ENCODE data around the gene LENG8.

LENG8 gene

DNA sequence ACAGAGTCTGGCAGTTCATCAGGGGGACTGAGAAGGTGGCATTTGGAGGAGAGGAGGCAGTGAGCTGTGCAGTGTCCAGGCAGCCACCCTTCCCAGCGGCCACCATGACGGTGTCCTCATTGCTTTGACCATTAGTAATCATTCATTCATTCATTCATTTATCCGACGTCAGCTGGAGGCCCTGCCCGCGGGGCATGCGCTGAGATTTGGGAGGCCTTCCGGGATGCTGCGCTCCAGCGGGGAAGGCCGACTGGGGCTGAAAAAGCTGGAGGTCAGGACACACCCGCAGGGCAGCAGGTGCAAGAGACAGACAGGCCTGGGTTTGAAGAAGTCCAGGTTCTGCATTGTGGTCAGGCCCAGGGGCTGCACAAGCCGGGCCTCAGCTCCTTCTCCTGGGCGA lies 24.8 kb upstream of the LENG8 start:
- DNase-seq (ENCODE audit: low spot score) = no peak

DNA sequence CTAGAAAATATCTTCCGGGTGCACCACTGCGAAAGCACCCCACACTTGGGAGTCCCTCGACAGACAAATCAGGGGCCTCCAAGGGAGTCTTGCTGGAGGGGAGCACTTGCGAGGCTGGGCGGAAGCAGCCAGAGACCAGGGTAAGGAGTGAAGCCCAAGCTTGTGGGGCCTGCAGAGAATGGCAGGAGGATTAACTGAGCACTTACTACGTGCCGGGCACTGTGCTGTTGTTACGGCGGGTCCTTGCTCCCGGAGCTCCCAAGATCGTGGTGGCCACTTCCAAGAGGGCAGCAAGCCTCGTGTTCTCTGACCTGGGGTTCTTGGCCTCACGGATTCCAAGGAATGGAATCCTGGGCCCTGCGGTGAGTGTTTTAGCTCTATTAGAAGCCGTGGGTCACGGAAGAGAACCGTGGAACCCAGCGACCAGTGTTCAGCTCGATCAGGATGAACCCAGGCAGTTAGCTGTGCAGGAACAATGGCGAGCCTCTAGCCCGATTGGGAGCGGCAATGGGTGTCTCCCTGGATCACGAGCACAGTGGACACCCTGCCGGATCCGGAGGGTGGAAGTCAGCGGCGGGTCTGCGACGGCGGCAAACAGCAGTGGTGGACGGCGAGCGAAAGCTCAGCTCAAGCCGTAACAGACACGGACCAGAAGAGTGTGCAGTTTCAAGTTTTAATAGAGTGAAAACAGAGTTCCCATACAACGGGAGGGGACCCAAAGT lies 24.2 kb upstream of the LENG8 start:
- no peak for DNase-seq (ENCODE audit: low spot score)

DNA sequence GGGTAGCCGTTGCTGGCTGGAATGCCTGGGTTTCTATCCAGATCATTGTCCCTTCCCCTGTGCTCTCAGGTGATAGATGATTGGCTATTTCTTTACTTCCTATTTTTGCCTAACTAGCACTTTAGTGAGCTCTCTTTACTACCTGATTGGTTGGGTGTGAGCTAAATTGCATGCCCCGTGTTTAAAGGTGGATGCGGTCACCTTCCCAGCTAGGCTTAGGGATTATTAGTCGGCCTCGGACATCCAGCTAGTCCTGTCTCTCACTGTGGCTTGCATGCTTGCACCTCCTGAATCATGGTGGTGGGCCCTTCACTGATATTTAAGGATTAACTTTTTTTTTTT lies 23.6 kb upstream of the LENG8 start:
- no peak for DNase-seq (ENCODE audit: low spot score)

DNA sequence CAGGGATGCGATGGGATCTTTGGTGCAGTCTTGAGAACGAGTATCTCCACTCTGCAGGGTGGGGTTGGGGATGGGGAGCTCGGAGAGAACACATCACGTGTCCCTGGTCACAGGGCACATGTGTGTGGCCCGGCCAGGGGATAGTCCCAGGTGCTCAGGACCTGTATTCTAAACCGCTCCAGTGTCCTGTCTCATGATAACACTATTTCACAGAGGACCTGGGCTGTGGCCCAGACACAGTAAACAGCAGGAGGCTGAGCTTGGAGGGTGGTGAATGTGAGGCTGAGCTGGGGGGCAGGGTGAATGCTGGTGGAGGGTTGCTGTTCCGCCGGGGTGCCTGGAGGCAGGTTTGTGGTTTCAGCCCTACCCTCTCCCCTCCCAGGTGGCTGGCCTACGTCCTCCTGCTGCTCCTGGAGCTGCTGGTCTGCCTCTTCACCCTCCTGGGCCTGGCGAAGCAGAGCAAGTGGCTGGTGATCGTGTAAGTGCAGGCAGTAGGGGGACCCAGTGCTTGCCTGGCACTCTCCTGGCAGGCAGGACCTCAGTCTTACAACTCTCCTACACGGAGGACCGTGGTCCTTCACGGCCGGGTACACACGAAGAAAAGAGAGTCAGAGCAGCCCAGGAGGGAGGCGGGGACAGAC lies 22.6 kb upstream of the LENG8 start:
- no peak for DNase-seq (ENCODE audit: low spot score)

DNA sequence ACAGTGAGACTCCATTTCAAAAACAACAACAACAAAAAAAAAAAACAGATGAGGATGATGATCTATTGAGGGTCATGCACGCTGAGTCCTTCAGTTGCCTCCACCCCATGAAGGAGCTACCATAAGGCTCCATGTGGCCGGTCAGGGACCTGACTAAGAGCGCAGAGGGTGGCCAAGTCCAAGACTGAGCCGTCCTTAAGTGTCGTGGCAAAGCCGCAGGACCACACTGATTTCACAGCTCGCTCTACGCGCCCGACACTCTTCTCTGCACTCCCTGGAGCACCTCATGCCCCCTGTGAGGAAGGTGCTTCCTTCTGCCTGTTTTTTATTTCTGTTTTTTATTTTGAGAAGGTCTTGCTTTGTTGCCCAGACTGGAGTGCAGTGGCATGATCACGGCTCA lies 21.4 kb upstream of the LENG8 start:
- no peak for DNase-seq (ENCODE audit: low spot score)

DNA sequence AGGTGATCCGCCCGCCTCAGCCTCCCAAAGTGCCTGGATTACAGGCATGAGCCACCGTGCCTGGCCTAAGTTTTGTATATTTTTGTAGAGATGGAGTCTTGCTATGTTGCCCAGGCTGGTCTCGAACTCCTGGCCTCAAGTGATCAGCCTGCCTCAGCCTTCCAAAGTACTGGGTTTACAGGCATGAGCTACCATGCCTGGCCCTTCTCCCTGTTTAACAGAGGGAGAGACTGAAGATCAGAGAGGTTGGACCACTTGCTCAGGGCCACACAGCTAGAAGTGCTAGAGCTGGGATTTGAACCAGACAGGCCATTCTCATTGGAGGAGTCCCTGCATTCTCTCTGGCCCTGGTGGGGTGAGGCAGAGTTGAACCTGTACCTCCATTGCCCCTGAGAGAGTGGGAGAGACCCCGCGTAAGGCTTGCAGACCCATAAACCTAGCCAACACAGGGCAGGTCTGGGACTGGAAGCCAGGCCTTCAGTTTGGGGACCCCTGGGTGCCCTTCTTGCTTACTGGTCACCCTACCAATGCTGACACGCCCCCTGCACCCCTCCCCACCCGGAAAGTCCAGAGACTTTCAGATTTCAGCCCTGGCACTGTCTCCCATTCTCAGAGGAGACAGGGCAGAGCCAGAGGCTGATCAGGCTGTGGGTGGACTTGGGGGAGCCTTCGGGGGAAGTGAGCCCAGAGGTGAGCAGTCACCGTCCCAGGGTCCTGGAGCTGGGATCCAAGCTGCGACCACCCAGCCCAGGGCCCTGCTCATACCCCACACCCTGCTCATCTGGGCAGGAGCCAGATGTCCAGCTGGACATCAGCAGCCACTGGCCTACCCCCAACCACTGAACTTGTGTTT lies 20.4 kb upstream of the LENG8 start:
- no peak for DNase-seq (ENCODE audit: low spot score)

DNA sequence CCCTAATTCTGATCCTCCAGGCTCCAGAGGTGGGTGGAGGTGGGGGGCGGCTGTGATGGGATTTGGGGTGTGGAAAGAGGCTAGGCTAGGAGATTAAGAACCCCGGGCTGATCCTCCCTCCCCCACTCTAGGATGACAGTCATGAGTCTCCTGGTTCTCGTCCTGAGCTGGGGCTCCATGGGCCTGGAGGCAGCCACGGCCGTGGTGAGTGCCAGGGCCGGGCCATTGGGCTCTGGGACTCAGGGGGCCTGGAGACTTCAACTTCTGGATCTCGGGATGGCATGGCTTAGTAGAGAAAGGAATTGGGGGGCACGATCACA lies 19.9 kb upstream of the LENG8 start:
- DNase-seq (ENCODE audit: low spot score) = no peak

DNA sequence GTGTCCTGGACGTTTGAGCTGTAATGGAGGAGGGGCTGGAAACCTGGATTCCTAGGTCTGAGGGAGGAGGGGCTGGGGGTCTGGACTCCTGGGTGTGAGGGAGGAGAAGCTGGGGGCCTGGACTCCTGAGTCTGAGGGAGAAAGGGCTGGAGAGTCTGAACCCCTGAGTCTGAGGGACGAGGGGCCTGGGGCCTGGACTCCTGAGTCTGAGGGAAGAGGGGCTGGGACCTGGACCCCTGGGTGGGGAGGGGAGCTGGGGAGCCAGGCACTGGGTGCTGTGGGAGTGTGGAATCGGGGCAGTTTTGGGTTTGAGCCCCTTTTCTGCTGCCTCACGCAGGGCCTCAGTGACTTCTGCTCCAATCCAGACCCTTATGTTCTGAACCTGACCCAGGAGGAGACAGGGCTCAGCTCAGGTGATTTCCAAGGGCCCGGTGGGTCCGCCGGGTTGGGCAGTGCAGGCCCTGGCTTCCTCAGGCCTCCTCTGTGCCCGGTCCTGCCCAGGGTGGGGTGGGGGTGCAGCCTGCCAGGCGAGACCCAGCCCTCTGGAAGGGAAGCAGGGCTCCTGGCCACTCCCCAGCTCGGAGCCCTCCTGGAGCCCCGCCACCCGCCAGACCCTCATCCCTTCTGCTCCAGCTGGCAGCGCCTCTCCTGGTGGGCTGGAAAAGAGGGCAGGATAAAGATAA lies 19.3 kb upstream of the LENG8 start:
- DNase-seq (ENCODE audit: low spot score) = no peak

DNA sequence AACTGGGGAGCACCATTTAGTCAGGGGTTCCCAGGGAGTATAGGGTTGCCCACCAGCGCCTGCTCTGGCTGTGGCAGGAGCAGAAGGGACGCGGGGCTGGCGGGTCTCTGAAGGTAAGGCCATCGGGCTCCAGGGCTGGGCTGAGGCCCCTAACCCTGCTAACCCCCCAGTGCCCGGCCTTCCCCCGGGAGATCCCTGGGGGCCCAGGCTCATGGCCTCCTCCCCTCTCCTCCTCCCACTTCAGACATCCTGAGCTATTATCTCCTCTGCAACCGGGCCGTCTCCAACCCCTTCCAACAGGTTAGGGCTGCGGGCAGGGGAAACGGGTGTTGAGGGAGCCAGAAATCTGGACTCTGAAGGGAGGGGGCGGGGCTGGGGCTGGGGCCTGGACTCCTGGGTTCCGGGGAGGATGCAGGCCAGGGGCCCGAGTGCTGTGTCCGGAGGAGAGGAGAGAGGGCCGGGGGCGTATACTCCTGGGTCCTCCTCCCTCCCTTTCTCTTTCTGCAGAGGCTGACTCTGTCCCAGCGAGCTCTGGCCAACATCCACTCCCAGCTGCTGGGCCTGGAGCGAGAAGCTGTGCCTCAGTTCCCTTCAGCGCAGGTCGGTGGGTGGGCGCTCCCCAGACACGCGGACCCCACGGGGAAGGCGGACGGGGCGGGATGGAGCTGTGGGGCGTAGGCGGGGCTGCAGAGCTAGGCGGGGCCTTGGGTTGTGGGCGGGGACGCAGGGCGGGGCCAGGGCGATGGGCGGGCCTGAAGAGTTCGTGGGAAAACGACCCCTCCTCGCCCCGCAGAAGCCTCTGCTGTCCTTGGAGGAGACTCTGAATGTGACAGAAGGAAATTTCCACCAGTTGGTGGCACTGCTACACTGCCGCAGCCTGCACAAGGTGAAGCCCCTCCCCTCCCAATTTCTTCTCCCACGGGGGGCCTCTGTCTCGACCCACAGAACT lies 18.4 kb upstream of the LENG8 start:
- DNase-seq (ENCODE audit: low spot score) = peak; percentile 71

DNA sequence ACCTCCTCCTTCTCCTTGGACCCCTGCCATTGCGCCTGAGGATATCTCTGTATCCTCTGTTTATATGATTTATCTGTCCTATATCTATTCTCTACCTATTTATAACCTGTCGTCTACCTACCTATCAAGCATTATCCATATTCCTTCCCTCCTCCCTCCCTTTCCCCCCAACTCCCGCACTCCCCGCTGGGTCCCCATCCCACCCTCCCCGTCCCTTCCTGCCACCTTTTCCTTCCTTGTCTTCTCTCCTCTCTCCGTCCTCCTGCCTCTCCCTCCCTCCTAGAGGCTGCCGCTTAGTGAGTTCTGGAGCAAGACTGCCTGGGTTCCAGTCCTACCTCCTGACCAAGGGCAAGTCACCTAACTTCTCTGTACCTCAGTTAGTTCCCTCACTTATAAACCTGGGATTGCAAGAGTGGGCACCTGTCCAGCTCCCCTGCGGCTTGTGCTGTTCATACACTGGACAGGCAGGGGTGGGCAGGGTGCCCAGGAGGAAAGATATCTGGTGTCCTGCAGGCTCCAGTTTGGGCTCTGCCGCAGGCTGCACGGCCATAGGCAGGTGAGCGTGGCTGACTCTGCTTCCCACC lies 17.7 kb upstream of the LENG8 start:
- DNase-seq (ENCODE audit: low spot score) = peak; percentile 34

DNA sequence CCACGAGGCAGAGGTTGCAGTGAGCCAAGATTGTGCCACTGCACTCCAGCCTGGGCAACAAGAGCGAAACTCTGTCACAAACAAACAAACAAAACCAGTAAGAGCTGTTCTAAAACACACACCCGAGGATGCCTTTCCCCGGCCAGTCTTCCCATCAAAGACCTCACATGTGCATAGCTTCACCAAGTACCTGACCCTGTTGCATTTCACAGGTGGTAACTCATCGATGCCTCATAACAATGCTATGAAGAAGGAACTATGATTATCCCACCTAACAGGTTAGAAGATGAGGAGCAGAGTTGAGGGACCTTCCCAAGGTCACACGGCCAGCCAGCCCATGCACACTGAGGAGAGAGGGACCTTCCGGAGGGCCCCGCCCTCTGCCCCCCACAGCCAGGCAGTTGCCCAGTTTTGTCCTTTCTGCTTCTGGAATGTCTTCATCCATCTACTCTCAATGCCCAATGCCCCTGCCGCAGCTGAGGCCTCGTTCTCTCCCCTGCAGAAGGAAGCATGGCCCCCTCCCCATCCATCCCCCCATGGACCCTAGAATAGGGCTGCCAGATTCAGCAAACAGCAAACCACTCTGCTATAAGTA lies 16.8 kb upstream of the LENG8 start:
- no peak for DNase-seq (ENCODE audit: low spot score)

DNA sequence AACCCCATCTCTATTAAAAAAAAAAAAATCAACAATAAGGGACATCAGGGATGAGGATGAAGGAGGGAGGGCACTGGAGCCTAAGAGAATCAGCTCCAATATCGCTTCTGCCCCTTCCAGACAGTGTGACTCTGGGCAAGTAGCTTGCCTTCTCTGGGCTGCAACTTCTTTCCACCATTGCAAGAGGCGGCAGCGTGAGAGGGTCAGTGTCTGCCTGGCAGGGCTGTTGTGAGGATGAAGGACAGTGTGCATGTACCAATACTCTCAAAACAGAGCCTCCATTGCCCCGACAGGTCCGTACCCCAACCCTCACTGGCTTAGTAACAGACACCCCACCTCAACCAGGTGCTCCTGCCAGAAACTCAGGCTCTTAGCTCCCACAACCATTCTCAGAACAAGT lies 15.3 kb upstream of the LENG8 start:
- no peak for DNase-seq (ENCODE audit: low spot score)

DNA sequence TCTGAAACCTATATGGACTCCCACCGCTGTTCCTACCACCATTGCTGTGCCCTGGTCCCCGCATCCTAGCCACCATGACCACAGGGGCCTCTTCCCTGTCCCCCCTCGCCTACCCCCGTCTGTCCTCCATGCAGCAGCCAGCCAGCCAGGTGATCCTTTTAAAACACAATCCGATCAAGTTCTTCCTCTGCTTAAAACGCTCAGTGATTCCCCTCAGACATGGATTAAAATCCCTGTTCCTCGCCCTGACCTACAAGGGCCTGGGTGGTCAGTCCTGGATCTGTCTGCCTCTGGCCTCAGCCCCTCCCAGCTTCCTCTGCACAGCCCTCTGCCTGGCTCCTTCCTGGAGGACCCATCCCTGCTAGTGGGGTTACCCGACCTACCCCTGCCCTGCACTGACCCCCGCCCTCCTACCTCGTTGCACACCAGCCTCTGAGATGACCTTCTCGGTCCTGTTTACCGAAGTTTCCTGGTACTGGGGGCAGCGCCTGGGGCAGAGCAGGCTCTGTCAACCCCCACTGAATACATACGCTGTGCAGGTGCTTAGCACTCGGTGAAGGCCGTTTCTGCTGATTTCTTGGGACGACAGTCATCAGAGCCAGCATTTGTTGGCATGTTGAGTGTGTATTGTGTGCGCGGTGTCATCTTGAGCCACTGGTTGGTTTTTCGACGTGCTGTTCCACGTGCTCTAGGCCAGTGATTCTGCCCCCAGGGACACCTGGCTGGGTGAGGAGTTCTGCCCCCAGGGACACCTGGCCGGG lies 14.7 kb upstream of the LENG8 start:
- no peak for DNase-seq (ENCODE audit: low spot score)

DNA sequence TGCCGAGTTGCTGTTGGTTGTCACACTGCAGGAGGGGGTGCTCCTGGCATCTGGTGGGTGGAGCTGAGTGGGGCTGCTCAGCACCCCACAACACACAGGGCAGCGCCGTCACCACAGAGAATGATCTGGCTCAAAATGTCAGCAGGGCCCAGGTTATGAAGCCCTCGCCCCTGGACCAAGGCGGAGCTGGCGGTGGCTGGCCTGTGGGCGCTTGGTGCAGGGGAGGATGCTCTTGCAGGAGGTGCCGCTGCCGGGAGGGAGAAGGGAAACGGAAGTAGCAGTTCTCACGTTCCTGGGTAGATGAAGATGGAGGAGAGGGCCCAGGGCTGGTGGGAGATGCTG lies 14.2 kb upstream of the LENG8 start:
- DNase-seq (ENCODE audit: low spot score) = no peak

DNA sequence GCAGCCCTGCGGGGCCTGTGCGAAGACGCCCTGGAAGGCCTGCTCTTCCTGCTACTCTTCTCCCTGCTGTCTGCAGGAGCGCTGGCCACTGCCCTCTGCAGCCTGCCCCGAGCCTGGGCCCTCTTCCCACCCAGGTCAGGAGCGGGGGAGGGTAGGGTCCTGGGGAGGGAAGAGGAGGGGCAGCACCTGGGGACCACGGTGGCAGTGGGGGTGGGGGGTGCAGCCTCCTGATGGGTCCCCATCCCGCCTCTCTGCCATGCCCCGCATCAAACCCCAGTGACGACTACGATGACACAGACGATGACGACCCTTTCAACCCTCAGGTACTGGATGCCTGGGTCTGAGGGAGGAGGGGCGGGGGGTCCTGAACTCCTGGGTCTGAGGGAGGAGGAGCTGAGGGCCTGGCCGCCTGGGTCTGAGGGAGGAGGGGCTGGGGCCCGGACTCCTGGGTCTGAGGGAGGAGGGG lies 13.4 kb upstream of the LENG8 start:
- no peak for DNase-seq (ENCODE audit: low spot score)

DNA sequence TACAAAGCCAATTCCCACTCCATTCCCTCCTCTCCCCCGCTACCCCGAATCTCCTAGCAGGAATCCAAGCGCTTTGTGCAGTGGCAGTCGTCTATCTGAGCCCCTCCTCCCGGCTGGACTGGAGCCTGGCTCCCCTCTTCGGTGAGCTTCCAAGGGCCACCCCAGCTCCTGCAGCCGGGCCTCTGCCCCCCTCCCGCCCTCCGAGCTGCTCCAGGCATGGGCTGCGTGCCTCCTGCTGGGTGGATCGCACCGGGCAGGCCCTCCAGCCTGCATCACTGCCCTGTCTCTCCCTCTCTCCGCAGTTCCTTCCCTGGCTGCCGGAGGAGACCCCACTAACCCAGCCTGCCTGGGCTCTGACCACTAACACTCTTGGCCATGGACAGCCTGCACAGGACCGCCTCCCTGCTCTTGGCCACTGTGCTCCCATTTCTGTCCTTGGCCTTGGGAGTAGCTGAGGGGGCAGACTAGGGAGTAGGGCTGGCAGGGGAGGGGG lies 12.9 kb upstream of the LENG8 start:
- DNase-seq (ENCODE audit: low spot score) = no peak

DNA sequence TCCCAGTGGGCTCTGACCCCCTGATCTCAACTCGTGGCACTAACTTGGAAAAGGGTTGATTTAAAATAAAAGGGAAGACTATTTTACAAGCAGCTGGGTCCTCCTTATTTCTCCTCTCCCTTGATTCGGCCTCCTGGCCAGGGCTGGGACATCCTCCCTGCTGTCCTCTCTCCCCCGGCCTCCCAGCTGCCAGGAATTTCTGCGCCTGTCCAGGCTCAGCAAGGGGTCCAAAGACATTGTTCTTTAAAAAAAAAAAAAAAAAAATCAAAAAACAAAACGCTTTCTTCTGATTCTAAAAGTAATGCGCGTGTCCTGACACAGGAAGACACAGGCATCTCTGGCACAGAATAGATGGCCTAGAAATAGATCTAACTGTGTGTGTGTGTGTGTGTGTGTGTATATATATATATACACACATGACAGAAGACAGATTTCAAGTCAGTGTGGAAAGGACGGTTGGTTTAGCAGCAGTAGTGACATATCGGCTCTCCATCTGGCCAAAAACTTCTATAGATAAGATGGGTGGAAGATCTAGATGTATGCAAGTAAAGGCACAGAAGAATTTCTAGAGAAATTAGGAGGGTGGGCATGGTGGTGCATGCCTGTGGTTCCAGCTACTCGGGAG lies 12.3 kb upstream of the LENG8 start:
- no peak for DNase-seq (ENCODE audit: low spot score)

DNA sequence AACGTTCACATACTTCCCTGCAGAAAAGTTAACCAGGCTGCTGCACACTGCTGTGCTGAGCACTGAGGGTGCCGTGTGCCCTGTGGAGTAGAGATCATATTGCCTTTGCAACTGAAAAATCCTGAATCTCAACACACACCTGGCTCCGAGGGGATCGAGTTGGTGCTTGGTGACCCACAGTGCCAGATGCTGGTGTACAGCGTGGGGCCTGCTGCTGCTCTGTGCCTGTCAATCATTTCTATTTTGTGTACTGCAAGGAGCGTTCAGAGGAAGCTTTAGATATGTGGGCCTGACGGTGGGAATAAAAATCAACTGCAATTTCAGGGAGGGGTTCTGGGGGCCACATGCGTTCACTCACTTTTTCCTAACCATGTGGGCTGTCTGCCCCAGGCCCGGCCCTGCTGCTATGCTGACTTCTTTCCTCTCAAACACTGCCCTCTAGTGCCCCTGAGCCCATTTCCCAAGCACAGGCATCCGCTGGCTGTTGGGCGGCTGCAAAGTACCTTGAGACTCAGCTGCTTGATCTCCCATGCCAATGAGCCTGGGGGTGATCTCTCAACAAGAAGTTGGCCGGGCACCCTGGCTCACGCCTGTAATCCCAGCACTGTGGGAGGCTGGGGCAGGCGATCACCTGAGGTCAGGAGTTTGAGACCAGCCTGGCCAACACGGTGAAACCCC lies 9.7 kb upstream of the LENG8 start:
- DNase-seq (ENCODE audit: low spot score) = peak; percentile 68

DNA sequence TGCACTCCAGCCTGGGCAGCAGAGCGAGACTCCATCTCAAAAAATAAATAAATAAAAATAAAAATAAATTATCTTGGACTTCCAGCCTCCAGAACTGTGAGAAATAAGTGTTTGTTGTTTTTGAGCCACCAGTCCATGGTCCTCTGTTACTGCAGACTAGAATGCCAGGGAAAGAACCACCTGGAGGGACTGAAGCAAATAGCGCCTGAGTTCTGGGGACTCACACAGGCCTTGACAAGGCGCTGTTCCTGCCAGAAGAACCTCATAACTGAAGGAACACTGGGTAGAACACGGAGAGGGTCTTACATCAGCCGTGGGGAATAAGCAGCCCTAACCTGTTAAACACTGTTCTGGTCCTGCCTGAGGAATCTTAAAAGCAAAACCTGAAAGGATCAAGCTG lies 8.4 kb upstream of the LENG8 start:
- DNase-seq (ENCODE audit: low spot score) = no peak

All from cerebellar cortex (tissue), 1 donor.